ENCODE results near the gene DLL1. TPM values are rescaled to one million over a fixed set of nuclear protein-coding genes. Genes with fewer than 3 reads are reported as not detected.

Gene DLL1
- polyA plus RNA-seq, 2 of the 4 experiments (the other 2 are of a cell fraction), result 0.05 to 0.15 TPM

DNA sequence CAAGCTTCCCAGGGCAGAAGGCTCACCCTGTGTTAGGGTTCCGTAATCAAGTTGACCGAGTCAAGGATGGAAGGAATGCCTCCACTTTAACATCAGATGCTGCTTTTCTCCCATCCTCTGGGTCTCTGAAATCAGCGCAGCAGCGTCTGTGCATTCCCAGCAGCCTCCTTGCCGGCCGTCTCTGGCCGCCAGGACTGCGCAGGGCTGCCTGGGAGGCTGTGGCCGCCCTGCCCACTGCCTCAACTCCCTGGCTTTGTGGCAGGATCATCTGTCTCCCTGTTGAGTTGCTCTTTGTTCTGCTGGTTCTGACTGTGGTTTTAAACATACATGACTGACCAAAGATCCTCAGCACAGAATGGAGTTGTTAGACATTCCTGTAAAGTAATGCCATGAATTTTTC is 56.5 kb downstream of the DLL1 start (continued):
- TF ChIP-seq, protein P1, sequence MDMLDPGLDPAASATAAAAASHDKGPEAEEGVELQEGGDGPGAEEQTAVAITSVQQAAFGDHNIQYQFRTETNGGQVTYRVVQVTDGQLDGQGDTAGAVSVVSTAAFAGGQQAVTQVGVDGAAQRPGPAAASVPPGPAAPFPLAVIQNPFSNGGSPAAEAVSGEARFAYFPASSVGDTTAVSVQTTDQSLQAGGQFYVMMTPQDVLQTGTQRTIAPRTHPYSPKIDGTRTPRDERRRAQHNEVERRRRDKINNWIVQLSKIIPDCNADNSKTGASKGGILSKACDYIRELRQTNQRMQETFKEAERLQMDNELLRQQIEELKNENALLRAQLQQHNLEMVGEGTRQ (IDR thresholded peaks at IDR 0.05), result no peak
- TF ChIP-seq ZSCAN20 (CRISPR knock-in tag; IDR thresholded peaks at IDR 0.05), result no peak
- TF ChIP-seq, protein P2, sequence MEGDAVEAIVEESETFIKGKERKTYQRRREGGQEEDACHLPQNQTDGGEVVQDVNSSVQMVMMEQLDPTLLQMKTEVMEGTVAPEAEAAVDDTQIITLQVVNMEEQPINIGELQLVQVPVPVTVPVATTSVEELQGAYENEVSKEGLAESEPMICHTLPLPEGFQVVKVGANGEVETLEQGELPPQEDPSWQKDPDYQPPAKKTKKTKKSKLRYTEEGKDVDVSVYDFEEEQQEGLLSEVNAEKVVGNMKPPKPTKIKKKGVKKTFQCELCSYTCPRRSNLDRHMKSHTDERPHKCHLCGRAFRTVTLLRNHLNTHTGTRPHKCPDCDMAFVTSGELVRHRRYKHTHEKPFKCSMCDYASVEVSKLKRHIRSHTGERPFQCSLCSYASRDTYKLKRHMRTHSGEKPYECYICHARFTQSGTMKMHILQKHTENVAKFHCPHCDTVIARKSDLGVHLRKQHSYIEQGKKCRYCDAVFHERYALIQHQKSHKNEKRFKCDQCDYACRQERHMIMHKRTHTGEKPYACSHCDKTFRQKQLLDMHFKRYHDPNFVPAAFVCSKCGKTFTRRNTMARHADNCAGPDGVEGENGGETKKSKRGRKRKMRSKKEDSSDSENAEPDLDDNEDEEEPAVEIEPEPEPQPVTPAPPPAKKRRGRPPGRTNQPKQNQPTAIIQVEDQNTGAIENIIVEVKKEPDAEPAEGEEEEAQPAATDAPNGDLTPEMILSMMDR (IDR thresholded peaks at IDR 0.05), result no peak

DNA sequence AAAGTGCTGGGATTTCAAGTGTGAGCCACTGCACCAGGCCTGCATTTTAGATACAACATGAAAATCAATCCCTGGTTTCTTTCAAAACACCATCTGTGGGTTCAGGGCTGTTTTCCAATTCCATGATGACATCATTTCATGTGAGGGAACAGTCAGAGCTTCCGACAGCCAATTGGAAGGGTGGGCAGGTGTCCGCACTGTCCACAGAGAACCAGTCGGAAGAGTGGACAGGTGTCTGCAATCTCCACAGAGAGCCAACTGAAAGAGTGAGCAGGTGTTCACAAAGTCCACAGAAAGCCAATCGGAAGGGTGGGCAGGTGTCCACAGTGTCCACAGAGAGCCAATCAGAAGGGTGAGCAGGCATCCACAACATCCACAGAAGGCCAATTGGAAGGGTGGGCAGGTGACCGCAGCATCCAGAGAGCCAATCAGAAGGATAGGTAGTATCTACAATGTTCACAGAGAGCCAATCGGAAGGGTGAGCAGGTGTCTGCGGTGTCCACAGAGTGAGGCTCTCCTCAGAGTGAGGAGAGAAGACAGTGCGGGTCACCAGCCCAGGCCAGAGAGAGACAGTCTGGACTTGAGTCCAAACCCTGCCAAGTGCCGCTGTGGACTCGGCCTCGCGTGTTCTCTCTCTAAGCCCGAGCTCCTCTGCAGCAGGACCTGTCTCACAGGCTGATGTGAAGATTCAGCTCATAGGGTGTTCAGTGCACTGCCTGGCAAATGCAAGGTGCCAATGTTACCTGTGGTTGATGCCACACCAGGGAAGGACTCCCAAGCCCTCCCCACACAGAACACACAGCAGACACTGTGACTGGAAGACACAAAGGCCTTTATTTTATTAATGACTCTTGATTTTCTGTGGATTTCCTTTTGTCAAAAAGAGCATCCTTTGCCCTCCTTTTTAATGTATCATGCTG is 57.3 kb downstream of the DLL1 start:
- DNase-seq (ENCODE audit: low read depth in 1 of 2, low spot score in 1 of 2) (no peak), FAIRE-seq (no peak), ATAC-seq (no peak)
- Histone ChIP-seq H3K4me3 (no peak overlapping the region), H3K4me1 (no peaks in the 10 kb centered on the region), H3K27ac (no peak overlapping the region), H3K4me2 (no peak overlapping the region), H3K9me3 (no peaks in the 10 kb centered on the region)
- ChIA-PET POLR2A (no interaction called here), CTCF (interaction anchor here (0.9 to 1.6 kb wide), 2 partner anchors 8 to 10 kb away, joined by 3 to 4 read pairs; no protein-coding TSS in a partner anchor)
- 95% methylated on average over 7 of the region's 13 CpGs for WGBS (ENCODE audit: missing lambda C conversion rate)
- no peak for TF ChIP-seq EHF (CRISPR knock-in tag; IDR thresholded peaks at IDR 0.05)
- TF ChIP-seq, protein P3, sequence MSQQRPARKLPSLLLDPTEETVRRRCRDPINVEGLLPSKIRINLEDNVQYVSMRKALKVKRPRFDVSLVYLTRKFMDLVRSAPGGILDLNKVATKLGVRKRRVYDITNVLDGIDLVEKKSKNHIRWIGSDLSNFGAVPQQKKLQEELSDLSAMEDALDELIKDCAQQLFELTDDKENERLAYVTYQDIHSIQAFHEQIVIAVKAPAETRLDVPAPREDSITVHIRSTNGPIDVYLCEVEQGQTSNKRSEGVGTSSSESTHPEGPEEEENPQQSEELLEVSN (IDR thresholded peaks at IDR 0.05; ENCODE audit: borderline replicate concordance, low read depth), result no peak
- TF ChIP-seq JUN (IDR thresholded peaks at IDR 0.05), result no peak
- TF ChIP-seq GATA3 (IDR thresholded peaks at IDR 0.05; ENCODE audit: borderline replicate concordance), result no peak
- TF ChIP-seq HOXA7 (CRISPR knock-in tag; IDR thresholded peaks at IDR 0.05), result no peak
- no peak for TF ChIP-seq SMC3 (IDR thresholded peaks at IDR 0.05)
- no peak for TF ChIP-seq BHLHE40 (IDR thresholded peaks at IDR 0.05; ENCODE audit: low read depth, low read length)
- no peak for TF ChIP-seq CBX8 (IDR thresholded peaks at IDR 0.05)
- no peak for TF ChIP-seq RNF2 (IDR thresholded peaks at IDR 0.05; ENCODE audit: borderline replicate concordance, low read depth)
- TF ChIP-seq TFCP2L1 (CRISPR knock-in tag; IDR thresholded peaks at IDR 0.05), result no peak
- TF ChIP-seq, protein P4, sequence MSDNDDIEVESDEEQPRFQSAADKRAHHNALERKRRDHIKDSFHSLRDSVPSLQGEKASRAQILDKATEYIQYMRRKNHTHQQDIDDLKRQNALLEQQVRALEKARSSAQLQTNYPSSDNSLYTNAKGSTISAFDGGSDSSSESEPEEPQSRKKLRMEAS (IDR thresholded peaks at IDR 0.05), result no peak
- no peak for TF ChIP-seq MAFK (IDR thresholded peaks at IDR 0.05; ENCODE audit: partially characterized antibody)
- TF ChIP-seq ZFP36 (IDR thresholded peaks at IDR 0.05; ENCODE audit: borderline replicate concordance, partially characterized antibody), result no peak

Small RNA genes lying within 50 kb of the gene (small RNA-seq; reads per million reads assigned to genes)
- 0 reads per million in 6 experiments for gene MIR4644

Other genes starting within 250 kb of the DLL1 start
- 7.7 and 14.7 TPM in 2 replicates for gene FAM120B, start 15.7 kb upstream of the DLL1 start, polyA plus RNA-seq (2011; rRNA removed)
- 7.0 to 7.7 TPM (median 7.3 TPM) in 3 replicates for gene FAM120B, start 15.7 kb upstream of the DLL1 start, polyA plus RNA-seq (2017; fragmentation: RNase III; extraction: RNeasy Plus Mini Kit Qiagen cat#74134 plus additional on column Dnase treatment)